ENCODE measurements around the gene SHD.
"Not testable (repeated sequence)": the region's sequence is repeated elsewhere in the genome, so short reads cannot be mapped to it uniquely, and the experiment has no call there.

The SHD gene

GRCh38 chr19:4328243-4328990 is 49.4 kb downstream of the SHD start:
- no peak for FAIRE-seq

DNA sequence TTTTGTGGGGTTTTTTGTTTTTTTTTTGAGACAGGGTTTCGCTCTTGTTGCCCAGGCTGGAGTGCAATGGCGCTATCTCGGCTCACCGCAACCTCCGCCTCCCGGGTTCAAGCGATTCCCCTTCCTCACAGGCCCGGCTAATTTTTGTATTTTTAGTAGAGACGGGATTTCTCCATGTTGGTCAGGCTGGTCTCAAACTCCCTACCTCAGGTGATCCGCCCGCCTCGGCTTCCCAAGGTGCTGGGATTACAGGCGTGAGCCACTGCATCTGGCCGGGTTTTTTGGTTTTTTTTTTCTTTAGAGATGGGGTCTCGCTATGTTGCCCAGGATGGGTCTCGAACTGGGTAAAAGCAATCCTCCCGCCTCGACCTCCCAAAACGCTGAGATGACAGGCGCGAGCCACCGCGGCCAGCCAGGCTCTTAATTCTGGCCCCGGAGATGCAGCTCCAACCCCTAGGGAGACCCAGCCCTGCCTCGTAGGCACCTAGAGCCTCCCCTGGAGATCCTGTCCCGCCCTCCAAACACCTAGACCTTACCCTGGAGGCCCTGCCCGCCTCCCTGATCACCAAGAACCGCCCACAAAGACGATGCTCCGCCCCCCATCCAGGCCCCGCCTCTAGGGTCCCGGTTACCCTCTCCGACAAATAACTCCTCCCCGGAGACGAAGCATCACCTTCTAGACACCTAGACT is 50.1 kb downstream of the SHD start:
- FAIRE-seq = not testable (repeated sequence)

DNA sequence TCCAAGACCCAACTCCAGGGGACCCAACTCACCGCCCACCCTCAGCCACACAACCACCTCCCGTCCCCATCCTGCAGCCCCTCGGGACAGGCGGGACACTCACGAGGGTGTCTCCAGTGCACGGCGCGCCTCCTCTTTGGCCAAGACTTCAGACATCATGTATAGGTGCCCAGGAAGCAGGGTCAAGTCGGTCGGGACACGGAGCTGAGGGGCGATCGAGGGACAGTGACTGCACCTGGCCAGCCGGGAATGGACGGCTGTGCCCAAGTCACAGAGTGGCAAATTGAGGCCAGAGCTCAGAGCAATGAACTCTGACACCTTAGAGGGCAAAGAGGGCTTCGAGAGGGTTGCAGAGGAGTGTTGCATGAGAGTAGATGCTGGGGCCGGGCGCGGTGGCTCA is 50.8 kb downstream of the SHD start:
- no peak for FAIRE-seq

DNA sequence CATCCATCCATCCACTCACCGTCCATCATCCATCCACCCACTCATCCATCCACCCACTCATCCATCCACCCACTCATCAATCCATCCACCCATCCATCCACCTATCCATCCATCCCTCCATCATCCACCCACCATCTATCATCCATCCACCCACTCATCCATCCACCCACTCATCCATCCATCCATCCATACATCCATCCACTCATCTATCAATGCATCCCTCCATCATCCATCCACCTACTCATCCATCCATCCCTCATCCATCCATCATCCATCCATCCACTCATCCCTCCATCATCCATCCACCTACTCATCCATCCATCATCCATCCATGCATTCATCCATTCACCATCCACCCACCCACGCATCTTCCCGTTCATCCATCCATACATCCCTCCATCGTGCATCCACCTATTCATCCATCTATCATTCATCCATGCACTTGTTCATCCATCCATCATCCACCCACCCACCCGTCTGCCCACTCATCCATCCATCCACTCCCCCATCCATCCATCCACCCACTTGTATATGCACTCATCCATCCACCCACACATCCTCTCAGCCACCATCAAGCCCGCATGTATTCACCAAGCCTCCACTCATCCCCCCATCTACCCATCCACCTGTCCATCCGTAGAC is 56.0 kb downstream of the SHD start:
- no peak for FAIRE-seq

GRCh38 chr19:4337906-4338440 is 58.9 kb downstream of the SHD start:
- no peak for FAIRE-seq

- no peak for FAIRE-seq
Measured at GRCh38 chr19:4338441-4339355, 59.6 kb downstream of the SHD start, which contains the start of gene STAP2. STAP2 (minus strand) TSS chr19:4338827; CDS start chr19:4338753, 74 bp downstream.
